HT1080 (cell line): ENCODE data around the gene TRAPPC8. TPM values are rescaled to one million over a fixed set of nuclear protein-coding genes. Genes with fewer than 3 reads are reported as not detected.
"Not testable (repeated sequence)": the region's sequence is repeated elsewhere in the genome, so short reads cannot be mapped to it uniquely, and the experiment has no call there.

Experiments used
- DNase-seq: peaks from one replicate; pipeline ENCODE4 v3.0.0-alpha.2; 2015; ENCODE audit warnings: low read depth
- total RNA-seq: library from RNA; depleted of rRNA; stranded (reverse); fragments of >200 nt; shearing (Covaris generic); gene quantifications from 2 replicates; pipeline ENCODE4 v1.2.3, GENCODE V29; 2014

The TRAPPC8 gene
- total RNA-seq, 1 experiment from 2014 or later: 35.2 TPM

DNA sequence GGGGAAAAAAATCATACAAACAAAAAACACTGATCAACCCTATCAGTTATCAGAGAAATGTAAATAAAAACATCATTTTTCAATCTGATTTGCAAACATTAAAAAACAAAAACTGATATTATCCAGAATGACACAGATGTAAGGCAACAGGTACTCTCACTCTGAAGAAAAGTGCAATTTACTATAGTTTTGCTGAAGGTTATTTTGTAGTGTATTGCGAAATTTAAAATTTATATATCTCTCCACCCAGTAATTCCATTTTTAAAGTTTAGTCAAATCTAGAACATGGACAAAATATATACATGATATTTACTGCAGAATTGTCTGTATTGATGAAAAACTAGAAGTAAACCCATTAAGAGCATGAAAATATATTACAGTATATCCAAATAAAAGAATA lies 79.8 kb downstream of the TRAPPC8 start:
- no peak for DNase-seq

DNA sequence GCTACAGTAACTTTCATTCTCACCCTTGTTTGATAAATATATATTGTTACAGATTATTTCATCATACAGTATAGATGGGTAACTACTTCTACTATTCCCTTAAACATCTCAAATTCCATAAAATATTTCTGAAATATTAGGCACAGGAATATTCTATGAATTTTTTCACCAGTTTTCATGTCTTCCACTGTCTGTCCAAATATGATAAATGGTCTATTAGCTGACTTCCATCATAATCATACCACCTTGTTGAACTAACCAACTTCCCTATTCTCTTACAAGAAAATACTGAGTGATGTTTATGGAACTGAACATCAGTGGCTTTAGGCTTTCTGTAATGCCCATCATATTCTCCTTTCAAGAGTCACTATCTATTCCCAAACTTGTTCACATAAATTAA lies 82.4 kb downstream of the TRAPPC8 start:
- no peak for DNase-seq

DNA sequence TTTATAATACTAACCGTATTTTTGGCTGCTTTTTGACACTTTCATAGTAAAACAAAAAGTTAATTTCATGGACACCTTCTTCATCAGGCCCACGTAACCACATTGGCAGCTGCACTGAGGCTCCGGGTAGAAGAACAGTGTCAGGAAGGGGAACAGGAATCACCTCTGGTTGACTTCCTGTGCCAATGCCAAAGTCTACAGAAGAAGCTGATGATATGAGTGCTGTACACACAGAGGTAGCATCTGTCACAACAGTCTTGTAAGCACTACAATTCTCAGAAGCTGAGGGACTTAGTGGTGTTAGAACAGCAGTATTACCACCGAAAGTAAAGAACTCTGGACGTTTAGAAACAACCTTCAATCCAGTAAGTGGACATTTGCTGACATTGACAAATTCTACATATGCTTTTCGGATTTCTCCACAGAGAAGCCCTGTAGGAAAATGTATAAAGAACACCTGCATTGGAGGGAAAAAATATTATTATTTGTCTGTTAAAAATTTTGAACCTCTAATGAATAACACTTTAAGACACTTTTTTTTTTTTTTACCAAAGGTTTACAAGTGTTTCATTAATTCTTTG lies 85.3 kb downstream of the TRAPPC8 start:
- DNase-seq: no peak

DNA sequence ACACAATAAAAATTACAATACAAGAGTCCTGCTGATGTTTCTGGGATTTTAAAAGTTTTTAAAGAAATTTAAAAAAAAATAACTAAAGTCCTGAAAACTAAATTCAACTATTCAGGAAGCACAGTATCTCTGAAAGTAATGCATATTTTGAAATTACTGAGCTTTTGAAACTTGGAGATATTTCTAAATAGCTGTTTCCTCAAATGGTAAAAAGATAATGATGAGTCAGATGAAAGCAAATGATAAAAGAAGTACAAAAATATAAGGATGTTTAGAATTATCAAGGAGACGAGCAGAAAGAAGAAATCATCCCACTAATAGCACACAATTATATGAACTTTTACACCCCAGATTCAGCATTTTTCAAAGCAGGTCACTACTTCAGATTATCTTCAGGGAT lies 92.1 kb downstream of the TRAPPC8 start:
- DNase-seq: no peak

DNA sequence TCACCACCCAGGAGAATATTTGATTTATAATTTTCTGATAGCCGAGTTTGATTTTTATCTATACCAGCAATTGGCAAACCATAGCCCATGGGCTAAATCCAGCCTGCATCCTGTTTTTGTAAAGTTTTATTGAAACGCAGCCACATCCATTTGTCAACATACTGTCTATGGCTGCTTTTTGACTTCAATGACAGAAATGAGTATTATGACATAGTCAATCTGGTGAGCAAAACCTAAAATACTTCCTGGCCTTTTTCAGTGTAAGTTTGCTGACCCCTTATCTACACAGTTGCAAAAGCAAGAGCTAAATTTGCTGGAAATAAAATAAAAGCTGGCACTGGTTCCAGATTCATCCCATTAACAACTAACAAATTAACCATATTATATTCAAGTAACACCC lies 102.4 kb downstream of the TRAPPC8 start:
- DNase-seq: no peak

DNA sequence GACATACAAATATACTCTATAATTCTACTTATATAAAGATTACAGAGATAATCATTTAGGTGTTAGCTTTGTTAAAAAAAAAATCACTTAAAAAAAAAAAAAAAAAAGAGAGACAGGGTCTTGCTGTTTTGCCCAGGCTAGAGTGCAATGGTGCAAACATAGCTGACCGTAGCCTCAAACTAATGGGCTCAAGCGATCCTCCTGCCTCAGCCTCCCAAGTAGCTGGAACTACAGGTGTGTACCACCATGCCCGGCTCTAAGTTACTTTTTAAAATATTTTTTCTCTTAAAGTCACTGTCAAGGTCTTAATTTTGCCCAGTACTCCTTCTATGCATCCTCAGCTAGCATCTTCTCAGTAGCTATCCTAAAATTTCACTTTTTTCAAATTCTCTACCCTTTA lies 105.0 kb downstream of the TRAPPC8 start:
- DNase-seq: no peak

GRCh38 chr18:31835528-31836133 lies 107.3 kb downstream of the TRAPPC8 start:
- no peak for DNase-seq

DNA sequence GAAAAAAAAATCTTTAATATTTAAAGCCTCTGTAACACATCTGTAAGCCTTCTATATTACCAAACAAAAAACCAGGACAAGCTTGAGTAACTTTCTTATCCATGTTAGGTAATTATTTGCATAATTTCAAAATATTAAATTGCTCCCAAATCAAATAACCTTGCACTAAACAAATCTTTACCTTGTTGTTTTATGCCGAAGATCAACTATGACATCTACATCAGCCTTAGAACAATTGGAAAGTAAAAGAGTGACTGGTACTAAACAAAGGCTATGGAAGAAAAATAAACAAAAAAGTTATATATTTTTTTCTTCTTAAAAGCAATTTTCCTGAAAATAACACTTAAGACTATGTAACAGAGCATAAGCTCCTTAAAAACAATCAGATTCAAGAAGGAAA lies 111.0 kb downstream of the TRAPPC8 start:
- no peak for DNase-seq

DNA sequence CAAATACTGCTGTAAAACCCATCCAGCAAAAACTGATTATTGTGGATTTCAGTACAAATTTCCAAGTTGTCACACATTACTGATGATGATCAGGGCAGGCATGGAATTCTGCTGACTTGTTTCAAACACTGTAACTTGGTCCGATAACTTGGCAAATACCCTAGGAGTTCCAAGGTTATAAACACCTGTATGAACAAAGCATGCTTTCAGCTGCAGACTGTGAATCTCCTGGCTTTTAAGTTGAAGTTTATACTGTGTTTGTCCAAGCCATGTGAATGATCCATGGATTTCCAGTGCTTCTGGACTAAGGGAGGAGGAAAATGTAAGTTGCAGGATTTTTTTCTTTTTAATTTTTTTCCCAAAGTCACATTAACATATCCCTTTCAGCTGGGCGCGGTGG lies 112.2 kb downstream of the TRAPPC8 start:
- no peak for DNase-seq

DNA sequence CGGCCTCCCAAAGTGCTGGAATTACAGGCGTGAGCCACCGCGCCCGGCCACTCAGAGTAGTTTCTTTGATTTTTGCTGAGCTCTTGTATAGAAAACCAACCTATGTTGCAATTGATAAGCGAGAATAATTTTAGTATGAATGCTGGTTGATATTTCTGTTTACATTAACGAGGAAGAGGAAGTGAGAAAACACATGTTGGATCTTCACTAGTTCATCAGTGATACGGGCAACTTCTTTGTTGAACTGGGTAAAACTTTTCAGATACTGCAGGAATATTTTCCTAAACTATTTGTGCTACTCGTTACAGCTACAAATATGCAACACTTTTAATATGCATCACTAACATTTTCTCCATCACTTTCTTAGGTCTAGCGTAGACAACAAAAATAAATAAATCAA lies 114.3 kb downstream of the TRAPPC8 start:
- DNase-seq: no peak

DNA sequence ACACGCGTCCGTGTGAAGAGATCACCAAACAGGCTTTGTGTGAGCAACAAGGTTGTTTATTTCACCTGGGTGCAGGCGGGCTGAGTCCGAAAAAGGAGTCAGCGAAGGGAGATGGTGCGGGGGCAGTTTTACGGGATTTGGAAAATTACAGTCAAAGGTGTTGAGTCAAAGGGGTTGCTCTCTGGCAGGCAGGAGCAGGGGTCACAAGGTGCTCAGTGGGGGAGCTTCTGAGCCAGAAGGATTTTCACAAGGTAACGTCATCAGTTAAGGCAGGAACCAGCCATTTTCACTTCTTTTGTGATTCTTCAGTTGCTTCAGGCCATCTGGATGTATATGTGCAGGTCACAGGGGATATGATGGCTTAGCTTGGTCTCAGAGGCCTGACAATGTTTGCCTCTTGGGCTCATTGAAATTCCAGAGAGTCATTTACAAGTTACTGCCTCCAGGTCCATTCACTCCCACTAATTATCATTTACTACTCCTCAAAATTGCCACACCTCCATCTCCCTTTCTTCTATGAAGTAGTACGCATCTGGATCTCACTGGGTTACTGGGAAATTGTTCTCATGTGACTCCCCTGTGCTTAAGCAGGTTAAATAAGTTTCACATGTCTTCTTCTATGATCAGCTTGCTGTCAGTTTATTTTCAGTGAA lies 116.1 kb downstream of the TRAPPC8 start:
- DNase-seq: not testable (repeated sequence)

DNA sequence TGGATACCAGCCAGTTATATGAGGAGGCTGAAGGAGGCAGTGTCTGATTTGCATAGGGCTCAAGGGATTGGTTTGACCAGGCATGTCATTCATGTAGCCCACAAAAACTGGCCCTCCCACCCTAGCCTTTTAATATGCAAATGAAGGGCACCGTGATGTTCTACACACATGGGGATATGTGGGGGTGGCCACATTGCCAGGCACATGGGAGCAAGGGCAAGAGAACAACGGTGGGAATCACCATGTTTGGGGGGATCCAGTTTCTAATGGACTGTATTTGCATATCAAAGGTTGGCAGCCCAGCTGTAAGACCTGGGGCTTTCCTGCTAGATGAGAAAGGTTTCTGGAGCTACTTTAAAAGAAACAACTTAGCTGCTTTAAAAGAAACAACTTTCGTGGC lies 117.2 kb downstream of the TRAPPC8 start:
- DNase-seq: no peak

DNA sequence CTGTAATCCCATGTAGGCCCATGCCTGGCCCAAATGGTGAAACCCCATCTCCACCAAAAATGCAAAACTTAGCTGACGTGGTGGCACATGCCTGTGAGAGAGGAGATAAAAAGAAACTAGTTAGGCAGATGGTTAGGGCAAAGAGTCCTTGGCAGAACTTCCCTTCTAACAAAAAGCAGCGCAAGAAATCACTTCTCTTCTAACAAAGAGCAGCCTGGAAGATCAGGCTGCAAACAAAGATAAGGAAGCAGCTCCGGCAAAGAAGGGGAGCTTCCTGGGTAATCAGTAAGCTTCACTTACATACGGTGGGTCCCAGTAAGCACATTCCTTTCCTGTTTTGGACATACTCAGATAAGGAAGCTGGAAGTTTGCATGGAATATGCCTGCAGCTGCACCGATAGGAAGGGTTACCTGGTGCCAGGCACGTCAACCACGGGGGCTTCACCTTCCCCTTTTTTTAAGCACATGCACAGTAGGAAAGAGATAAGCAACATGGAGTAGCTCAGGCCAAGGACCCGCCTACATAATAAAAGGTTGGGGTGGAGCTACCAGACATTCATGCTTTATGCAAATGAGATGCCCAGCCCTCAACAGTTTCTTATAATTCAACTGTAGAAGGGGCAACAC lies 121.3 kb downstream of the TRAPPC8 start:
- no peak for DNase-seq

DNA sequence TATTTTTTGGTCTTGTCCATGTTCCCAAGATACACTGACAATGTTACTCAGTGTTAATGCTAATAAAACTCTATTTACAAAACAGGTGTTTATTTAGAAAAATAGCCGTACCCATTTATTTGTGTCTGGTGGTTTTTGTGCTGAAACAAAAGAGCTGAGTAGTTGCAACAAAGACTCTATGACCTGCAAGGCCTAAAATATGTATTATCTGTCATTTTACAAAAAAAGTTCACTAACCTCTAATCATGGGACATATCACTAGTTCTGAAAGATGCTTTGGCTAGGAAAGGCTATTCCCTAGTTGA lies 123.1 kb downstream of the TRAPPC8 start:
- DNase-seq: no peak

DNA sequence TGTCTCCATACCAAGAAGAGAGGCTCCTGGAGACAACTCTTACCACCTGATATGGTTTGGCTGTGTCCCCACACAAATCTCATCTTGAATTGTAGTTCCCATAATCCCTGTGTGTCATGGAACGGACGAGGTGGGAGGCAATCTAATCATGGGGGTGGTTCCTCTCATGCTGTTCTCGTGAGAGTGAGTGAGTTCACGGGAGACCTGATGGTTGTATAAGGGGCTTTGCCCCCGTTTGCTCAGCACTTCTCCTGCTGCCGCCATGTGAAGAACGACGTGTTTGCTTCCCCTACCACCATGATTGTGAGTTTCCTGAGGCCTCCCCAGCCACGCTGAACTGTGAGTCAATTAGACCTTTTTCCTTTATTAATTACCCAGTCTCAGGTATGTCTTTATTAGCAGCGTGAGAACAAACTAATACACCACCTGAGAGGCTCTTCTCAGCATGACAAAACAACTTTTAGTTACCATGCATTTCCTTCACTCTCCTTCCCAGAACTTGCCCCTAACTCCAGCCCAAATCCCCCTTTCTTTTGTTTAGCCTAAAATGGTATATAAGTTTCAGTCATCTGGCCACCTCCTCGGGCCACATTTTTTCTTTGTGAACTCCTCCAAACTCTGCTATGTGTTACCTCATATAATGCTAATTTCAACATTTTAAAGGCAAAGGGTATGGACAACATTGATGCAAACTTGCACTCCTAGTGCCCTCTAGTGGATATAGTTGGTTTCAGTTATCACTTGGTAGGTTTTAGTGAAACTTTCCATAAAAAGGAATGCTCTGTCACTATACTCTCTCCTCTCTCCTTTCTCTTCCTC lies 123.6 kb downstream of the TRAPPC8 start:
- DNase-seq: peak; percentile 36

GRCh38 chr18:31814132-31814531 lies 128.8 kb downstream of the TRAPPC8 start:
- no peak for DNase-seq

DNA sequence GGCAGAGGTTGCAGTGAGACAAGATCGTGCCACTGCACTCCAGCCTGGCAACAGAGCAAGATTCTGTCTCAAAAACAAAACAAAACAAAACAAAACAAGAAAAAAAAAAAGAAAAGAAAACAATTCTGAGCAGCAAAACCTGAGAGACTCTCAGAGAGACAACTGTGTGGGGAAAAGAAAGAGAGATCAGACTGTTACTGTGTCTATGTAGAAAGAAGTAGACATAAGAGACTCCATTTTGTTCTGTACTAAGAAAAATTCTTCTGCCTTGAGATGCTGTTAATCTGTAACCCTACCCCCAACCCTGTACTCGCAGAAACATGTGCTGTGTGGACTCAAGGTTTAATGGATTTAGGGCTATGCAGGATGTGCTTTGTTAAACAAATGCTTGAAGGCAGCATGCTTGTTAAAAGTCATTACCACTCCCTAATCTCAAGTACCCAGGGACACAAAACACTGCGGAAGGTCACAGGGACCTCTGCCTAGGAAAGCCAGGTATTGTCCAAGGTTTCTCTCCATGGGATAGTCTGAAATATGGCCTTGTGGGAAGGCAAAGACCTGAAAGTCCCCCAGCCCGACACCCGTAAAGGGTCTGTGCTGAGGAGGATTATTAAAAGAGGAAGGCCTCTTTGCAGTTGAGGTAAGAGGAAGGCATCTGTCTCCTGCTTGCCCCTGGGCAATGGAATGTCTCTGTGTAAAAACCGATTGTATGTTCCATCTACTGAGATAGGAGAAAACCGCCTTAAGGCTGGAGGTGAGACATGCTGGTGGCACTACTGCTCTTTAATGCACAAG lies 132.4 kb downstream of the TRAPPC8 start:
- not testable (repeated sequence) for DNase-seq

DNA sequence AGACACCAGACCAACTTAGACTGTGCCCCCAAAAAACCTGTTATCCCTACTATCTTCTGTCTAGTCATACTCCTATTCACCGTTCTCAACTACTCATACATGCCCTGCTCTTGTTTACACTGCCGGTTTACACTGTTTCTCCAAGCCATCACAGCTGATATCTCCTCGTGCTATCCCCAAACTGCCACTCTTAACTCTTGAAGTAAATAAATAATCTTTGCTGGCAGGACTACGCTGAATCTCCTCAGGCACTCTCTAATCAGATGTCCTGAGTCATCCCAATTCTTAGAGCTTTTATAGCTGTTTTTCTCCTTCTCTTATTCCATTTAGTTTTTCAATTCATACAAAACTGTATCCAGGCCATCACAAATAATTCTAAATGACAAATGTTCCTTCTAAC lies 133.9 kb downstream of the TRAPPC8 start:
- DNase-seq: not testable (repeated sequence)

DNA sequence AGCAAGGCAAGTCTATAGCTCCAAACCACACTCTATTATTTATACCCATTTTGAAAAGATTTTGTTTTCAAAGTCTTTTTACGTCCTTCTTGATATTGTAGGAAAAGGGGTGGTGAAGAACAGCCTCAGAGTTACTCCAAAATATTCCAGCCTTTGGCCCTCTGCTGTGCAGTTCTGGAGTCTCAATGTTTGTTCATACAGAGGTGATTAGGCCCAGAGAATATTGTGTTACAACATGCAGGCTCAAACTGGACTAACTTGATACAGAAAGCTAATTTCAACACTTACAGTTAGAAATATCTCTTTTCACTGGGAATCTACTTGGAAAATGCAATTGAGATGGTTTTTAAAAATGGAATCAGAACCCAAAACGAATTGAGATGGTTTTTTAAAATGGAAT lies 141.8 kb downstream of the TRAPPC8 start:
- DNase-seq: no peak

DNA sequence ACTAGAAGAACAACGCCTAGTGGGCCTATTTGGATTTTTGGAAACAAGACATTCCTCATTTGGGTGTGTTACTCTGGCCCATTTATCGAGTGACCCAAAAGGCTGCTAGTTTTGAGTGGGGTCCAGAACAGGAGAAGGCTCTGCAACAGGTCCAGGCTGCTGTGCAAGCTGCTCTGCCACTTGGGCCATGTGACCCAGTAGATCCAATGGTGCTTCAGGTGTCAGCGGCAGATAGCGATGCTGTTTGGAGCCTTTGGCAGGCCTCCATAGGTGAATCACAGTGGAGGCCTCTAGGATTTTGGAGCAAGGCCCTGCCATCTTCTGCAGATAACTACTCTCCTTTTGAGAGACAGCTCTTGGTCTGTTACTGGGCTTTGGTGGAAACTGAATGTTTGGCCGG lies 143.7 kb downstream of the TRAPPC8 start:
- DNase-seq: not testable (repeated sequence)

GRCh38 chr18:31798399-31798798 lies 144.5 kb downstream of the TRAPPC8 start:
- DNase-seq: no peak
